ENCODE measurements around the gene CDC42.

DNA sequence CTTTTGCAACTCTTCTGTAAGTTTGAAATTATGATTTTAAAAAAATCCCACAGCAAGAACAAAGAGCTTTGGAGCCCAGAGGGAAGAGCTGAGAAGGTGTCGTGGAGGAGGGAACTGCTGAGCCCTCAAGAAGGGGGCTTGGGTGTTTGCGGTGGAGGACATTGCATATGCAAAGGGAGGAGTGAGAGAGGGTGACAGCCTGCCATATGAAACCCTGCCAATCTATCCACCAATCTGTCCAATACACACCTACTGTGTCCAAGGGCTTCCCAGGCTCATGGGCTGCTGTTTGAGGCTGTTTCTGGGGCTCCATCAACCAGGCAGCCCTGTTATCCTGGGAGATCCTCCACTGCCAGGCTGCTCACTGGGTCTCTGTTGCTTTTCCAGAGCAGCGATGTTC lies 75.2 kb downstream of the CDC42 start:
- TF ChIP-seq, protein P1, sequence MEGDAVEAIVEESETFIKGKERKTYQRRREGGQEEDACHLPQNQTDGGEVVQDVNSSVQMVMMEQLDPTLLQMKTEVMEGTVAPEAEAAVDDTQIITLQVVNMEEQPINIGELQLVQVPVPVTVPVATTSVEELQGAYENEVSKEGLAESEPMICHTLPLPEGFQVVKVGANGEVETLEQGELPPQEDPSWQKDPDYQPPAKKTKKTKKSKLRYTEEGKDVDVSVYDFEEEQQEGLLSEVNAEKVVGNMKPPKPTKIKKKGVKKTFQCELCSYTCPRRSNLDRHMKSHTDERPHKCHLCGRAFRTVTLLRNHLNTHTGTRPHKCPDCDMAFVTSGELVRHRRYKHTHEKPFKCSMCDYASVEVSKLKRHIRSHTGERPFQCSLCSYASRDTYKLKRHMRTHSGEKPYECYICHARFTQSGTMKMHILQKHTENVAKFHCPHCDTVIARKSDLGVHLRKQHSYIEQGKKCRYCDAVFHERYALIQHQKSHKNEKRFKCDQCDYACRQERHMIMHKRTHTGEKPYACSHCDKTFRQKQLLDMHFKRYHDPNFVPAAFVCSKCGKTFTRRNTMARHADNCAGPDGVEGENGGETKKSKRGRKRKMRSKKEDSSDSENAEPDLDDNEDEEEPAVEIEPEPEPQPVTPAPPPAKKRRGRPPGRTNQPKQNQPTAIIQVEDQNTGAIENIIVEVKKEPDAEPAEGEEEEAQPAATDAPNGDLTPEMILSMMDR (conservative IDR thresholded peaks at IDR 0.05 in 1 of 2, IDR thresholded peaks at IDR 0.05 in 1 of 2; ENCODE audit: extremely low read depth in 1 of 2, insufficient read depth in 1 of 2, low read depth in 1 of 2, low read length in 2 of 2), result no peak
- no peak for TF ChIP-seq EZH2 (IDR thresholded peaks at IDR 0.05; ENCODE audit: borderline replicate concordance, low read length)
